Measurements from ENCODE around the gene LTF. TPM values are rescaled to one million over a fixed set of nuclear protein-coding genes. Genes with fewer than 3 reads are reported as not detected.
"Not testable (repeated sequence)": the region's sequence is repeated elsewhere in the genome, so short reads cannot be mapped to it uniquely, and the experiment has no call there.

The LTF gene
- total RNA-seq, 2 donors from 2014 or later: not detected

- Mint-ChIP-seq H3K27me3 (peaks cover 12% of the 10 kb centered on the region), H3K4me1 (no peaks in the 10 kb centered on the region), H3K4me3 (no peak within 1 kb of the TSS), H3K36me3 (ENCODE audit: low read depth) (no peaks in the 10 kb centered on the region), H3K27ac (peak within 1 kb of the TSS; percentile 74)
- ATAC-seq (no peak), DNase-seq (no peak)
- H3K9me3 ChIP-seq (ENCODE audit: control insufficient read depth, low read length, poor library complexity, severe bottlenecking): no peaks in the 10 kb centered on the region
Measured at GRCh38 chr3:46497556-46498265, 33.0 kb upstream of the LTF start, which contains the start of gene RTP3. RTP3 (plus strand) TSS chr3:46497976; CDS start chr3:46498063, 87 bp downstream.

- H3K27ac Mint-ChIP-seq: no peak overlapping the region
- peak; percentile 66 for ATAC-seq
- H3K4me1 Mint-ChIP-seq: peaks cover under 1% of the 10 kb centered on the region
Measured at GRCh38 chr3:46496746-46497555, 32.2 kb upstream of the LTF start.

GRCh38 chr3:46495901-46496456 lies 31.3 kb upstream of the LTF start:
- Mint-ChIP-seq H3K27ac (no peak overlapping the region), H3K36me3 (ENCODE audit: low read depth) (no peaks in the 10 kb centered on the region), H3K4me1 (peaks cover 2% of the 10 kb centered on the region), H3K4me3 (no peak overlapping the region), H3K27me3 (peaks cover 12% of the 10 kb centered on the region)
- H3K9me3 ChIP-seq (ENCODE audit: control insufficient read depth, low read length, poor library complexity, severe bottlenecking): no peaks in the 10 kb centered on the region
- no peak for ATAC-seq
- no peak for DNase-seq

More at GRCh38 chr3:46496746-46497555, 32.2 kb upstream of the LTF start:
- no peaks in the 10 kb centered on the region for H3K36me3 Mint-ChIP-seq (ENCODE audit: low read depth)
- DNase-seq: peak in 2 of 3 donors; percentile 25 to 41
- H3K4me3 Mint-ChIP-seq: no peak overlapping the region
- H3K9me3 ChIP-seq (ENCODE audit: control insufficient read depth, low read length, poor library complexity, severe bottlenecking): no peaks in the 10 kb centered on the region
- H3K27me3 Mint-ChIP-seq: peaks cover 12% of the 10 kb centered on the region

- DNase-seq; ATAC-seq; H3K4me1 Mint-ChIP-seq; H3K36me3 Mint-ChIP-seq (ENCODE audit: low read depth); H3K27ac Mint-ChIP-seq; H3K4me3 Mint-ChIP-seq; H3K9me3 ChIP-seq (ENCODE audit: control insufficient read depth, low read length, poor library complexity, severe bottlenecking); H3K27me3 Mint-ChIP-seq: not testable (repeated sequence)
Measured at GRCh38 chr3:46494491-46494890, 29.8 kb upstream of the LTF start.

GRCh38 chr3:46492890-46493547 lies 28.3 kb upstream of the LTF start:
- Mint-ChIP-seq H3K4me1 (peaks cover 9% of the 10 kb centered on the region), H3K27ac (peak overlapping the region; percentile 53), H3K36me3 (ENCODE audit: low read depth) (no peaks in the 10 kb centered on the region), H3K27me3 (no peaks in the 10 kb centered on the region), H3K4me3 (no peak overlapping the region)
- DNase-seq: no peak
- no peaks in the 10 kb centered on the region for H3K9me3 ChIP-seq (ENCODE audit: control insufficient read depth, low read length, poor library complexity, severe bottlenecking)
- ATAC-seq: no peak

DNA sequence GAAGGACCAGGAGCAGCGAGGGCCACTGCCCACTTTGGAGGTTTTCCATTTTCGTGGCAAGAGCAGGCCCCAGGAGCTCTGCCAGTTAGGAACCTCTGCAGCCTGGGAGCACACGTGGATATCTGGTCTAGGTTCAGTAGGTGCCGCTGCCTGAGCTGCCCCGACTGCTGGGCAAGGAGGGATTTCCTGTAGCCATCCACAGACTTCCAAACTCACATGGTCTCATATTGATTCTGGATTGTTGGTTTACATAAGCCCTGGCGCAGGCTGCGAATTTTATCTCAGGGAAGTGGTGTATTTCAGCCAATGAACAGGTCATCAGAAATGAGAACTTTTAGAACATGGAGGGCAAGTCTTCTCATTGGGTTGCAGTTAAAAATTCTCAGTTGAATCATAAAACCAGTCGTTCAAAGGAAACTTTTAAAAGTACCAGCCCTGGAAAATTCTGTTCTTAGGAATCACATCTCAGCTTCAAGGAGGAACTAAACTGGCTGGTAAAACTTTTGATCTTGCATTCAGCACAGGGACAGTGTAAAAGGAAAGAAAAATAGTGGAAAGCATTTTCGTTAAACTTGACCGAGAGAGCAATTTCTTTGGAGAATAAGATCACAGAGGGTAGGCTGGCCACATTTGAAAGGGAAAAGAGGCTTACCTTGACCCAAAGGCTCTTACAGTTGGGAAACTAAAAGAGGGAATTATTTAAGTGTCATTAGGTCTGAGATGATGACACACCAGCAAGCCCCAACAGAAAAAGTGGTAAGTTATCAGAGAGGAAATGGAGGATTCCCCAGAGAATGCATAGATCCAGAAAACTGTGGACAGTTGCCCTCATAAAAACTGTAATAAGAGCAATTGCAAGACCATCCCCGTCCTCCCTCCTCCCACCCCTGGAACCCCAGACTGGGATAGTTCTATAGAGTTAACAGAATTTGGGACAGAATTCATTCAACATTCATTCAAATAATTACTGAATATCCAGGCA lies 26.7 kb upstream of the LTF start:
- DNase-seq (no peak), ATAC-seq (no peak)
- H3K4me1 Mint-ChIP-seq: peaks cover 9% of the 10 kb centered on the region
- no peaks in the 10 kb centered on the region for H3K27me3 Mint-ChIP-seq
- H3K27ac Mint-ChIP-seq: peak overlapping the region; percentile 77
- H3K4me3 Mint-ChIP-seq: no peak overlapping the region
- H3K36me3 Mint-ChIP-seq (ENCODE audit: low read depth): no peaks in the 10 kb centered on the region
- H3K9me3 ChIP-seq (ENCODE audit: control insufficient read depth, low read length, poor library complexity, severe bottlenecking): no peaks in the 10 kb centered on the region

DNA sequence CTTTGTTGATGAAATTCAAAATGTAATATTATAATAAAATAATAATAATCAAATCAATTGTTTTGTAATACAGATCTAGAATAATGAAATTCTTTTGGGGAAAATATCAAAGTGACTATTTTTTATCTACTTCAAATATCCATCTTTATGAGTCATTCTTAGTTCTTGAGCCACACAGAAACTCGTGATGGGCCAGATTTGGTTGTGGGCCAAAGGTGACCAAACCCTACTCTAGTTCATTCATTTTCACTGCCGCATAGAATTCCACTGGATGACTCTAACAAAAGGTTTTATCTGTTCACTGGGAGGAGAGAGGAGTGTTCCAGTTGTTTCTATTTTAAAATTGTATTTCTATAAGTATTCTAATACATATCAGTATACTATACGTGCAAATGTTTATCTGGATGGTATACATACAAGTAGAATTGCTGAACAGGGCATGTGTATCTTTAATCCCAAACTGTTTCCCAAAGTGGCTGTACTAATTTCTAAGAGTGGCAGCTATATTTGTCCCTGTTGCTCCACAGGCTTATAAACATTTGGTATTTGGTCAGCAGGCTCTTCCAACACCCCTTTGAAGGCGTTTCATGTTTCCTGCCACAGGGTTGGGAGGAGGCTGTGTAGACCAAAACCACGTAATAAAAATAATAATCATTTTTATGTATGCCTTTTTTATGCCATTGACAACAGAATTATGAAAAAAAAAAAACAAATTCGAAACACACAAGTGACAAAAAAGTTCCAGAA lies 25.8 kb upstream of the LTF start:
- no peaks in the 10 kb centered on the region for H3K27me3 Mint-ChIP-seq
- peaks cover 9% of the 10 kb centered on the region for H3K4me1 Mint-ChIP-seq
- no peak overlapping the region for H3K27ac Mint-ChIP-seq

DNA sequence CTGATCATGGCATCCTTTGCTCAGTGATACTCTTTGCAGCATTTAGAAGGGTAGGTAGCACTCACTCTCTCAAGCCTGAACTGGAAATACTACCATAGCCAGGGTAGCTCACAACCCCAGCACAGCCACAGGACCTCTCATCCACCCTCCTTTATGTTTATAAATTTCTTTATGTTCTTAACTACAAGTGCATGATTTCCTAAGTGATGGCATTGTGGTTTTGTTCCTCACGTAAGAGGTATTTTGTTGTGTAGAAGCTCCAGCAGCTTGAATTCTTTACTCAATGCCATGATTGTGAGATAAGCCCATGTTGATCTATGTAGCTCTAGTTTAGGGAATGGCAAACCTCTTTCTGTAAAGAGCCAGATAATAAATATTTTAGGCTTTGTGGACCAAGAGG lies 25.2 kb upstream of the LTF start:
- Mint-ChIP-seq H3K4me1 (peaks cover 9% of the 10 kb centered on the region), H3K4me3 (no peak overlapping the region), H3K27me3 (no peaks in the 10 kb centered on the region), H3K36me3 (ENCODE audit: low read depth) (no peaks in the 10 kb centered on the region), H3K27ac (no peak overlapping the region)
- ATAC-seq: no peak
- DNase-seq: no peak
- H3K9me3 ChIP-seq (ENCODE audit: control insufficient read depth, low read length, poor library complexity, severe bottlenecking): no peaks in the 10 kb centered on the region

More for the DNA sequence above, 25.8 kb upstream of the LTF start:
- Mint-ChIP-seq H3K4me3 (no peak overlapping the region), H3K36me3 (ENCODE audit: low read depth) (no peaks in the 10 kb centered on the region)
- ATAC-seq (no peak), DNase-seq (no peak)
- H3K9me3 ChIP-seq (ENCODE audit: control insufficient read depth, low read length, poor library complexity, severe bottlenecking): no peaks in the 10 kb centered on the region

GRCh38 chr3:46489381-46489780 lies 24.7 kb upstream of the LTF start:
- DNase-seq (no peak), ATAC-seq (no peak)
- no peaks in the 10 kb centered on the region for H3K36me3 Mint-ChIP-seq (ENCODE audit: low read depth)
- peak overlapping the region; percentile 79 for H3K27ac Mint-ChIP-seq
- H3K27me3 Mint-ChIP-seq: no peaks in the 10 kb centered on the region
- peak overlapping the region; percentile 59 for H3K4me3 Mint-ChIP-seq
- peaks cover 9% of the 10 kb centered on the region for H3K4me1 Mint-ChIP-seq
- H3K9me3 ChIP-seq (ENCODE audit: control insufficient read depth, low read length, poor library complexity, severe bottlenecking): no peaks in the 10 kb centered on the region

GRCh38 chr3:46488735-46489361 lies 24.1 kb upstream of the LTF start:
- DNase-seq (peak; percentile 77 to 93 (median 80)), ATAC-seq (peak; percentile 100)
- Mint-ChIP-seq H3K27ac (peak overlapping the region; percentile 79), H3K4me3 (peak overlapping the region; percentile 59), H3K36me3 (ENCODE audit: low read depth) (no peaks in the 10 kb centered on the region), H3K27me3 (no peaks in the 10 kb centered on the region), H3K4me1 (peaks cover 9% of the 10 kb centered on the region)
- no peaks in the 10 kb centered on the region for H3K9me3 ChIP-seq (ENCODE audit: control insufficient read depth, low read length, poor library complexity, severe bottlenecking)

- DNase-seq (no peak), ATAC-seq (no peak)
- no peaks in the 10 kb centered on the region for H3K9me3 ChIP-seq (ENCODE audit: control insufficient read depth, low read length, poor library complexity, severe bottlenecking)
- H3K27me3 Mint-ChIP-seq: peaks cover 12% of the 10 kb centered on the region
- no peak overlapping the region for H3K27ac Mint-ChIP-seq
- no peak overlapping the region for H3K4me3 Mint-ChIP-seq
- no peaks in the 10 kb centered on the region for H3K36me3 Mint-ChIP-seq (ENCODE audit: low read depth)
- H3K4me1 Mint-ChIP-seq: peaks cover 7% of the 10 kb centered on the region
Measured at GRCh38 chr3:46485779-46486175, 21.1 kb upstream of the LTF start.
